GM18507 (cell line): ENCODE results near the gene COL17A1.

Experiments used
- DNase-seq: peaks from one replicate; pipeline ENCODE4 v3.0.0; 2011; ENCODE audit warnings: low read depth; ENCODE audit not compliant: insufficient read length; ENCODE audit errors: extremely low spot score
- FAIRE-seq: peaks from 2 replicates; lab custom pipeline; 2011; peaks lifted over from hg19 to GRCh38; lab: Jason Lieb, UNC

The COL17A1 gene

DNA sequence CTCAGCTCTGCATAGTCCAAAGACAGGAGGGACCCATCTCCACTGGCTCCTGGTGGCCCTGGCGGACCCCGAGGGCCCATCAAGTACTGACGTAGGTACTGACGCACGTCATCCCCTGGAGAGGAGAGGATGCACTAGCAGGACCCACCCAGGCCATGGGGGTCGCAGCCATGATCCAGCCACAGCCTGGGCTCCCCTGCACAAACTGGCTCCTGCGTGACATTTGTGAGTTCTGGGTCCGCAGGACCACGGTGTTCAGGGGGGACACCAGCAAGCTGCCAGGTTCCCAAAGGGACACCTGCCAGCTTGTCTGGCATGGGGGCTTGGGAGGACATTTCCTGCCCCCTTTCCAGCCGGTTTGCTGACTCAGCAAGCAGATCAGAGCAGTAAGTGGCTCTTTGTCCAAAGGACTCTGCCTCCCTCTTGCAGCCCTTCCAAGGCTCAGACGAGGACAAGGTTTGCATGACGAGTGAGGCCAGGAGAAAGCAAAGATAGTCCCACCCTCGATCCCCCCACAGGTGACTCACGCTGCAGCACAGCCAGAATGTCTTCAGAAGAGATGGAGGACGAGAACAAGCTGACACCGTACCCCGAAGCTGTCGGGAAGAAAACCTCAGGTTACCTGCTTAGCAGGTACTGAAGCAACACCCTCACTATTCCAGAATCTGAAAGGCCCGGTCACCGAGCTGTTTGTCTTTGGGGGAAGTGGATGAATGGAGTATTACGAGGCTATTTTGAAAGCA, 49.0 kb downstream of the COL17A1 start:
- no peak for DNase-seq
- no peak for FAIRE-seq

- DNase-seq: no peak
- peak; percentile 55 for FAIRE-seq
These were observed 49.7 kb downstream of the COL17A1 start for GRCh38 chr10:104036069-104036384.

- no peak for DNase-seq
- FAIRE-seq: no peak
These were observed 50.2 kb downstream of the COL17A1 start for GRCh38 chr10:104035194-104036068.

DNA sequence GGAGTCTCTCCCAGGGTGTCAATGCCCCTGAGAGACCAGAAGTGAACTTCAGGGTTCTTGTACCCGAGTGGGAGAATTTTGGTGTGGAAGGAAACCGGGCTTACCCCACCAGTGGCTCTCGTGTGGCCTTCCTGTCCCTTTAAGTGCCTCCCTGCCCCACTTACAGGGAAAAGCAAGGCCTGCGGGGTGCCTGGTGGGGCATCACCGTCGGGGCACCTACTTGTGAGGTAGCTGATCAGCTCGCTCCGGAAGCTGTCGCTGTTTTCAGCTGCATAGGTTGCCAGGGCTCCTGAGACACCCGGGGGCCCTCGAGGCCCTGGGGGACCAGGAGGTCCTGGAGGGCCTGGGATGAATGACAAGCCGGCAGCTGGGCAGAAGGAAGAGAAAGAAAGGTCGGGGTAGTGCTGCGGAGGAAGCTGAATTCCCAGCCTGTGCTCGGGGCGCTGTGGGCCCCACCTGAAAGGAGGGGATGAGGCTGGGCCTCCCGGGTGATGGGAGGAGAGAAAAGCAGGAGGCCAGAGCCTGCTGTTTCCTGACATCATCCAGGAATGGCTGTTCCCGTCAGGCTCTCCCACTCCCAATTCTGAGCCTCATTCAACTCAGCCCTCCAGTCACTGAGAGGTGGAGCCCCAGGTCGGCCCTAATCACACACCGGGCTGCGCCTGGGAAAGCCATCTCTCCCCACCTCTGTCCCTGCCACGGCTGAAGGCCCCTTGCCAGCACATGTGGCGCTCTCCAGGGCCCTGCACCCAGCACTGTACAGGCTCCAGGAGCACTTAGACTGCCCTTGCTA, 51.1 kb downstream of the COL17A1 start:
- no peak for FAIRE-seq
- no peak for DNase-seq

DNA sequence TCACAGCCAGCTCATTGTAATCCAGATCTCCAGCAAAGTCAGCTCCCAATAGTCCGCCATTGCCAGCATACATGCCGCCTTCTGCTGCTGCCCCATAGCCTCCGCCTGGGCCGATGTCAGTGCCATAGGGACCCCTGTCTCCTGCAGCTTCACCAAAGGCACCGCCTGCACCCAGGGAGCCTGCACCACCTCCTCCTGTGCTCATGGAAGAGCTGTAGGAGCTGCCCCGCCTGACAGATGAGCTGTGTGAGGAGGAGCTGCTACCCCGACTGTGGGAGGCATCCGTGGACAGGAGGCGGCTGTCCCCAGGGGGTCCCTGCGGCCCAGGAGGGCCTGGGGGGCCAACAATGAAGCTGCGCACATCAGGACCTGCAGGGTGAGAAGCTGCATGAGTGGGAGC, 51.7 kb downstream of the COL17A1 start:
- FAIRE-seq: no peak
- DNase-seq: no peak

GRCh38 chr10:104033401-104033930, 52.2 kb downstream of the COL17A1 start:
- DNase-seq (no peak), FAIRE-seq (no peak)

GRCh38 chr10:104032144-104032775, 53.4 kb downstream of the COL17A1 start:
- FAIRE-seq (no peak), DNase-seq (no peak)

GRCh38 chr10:104031631-104032030, 54.0 kb downstream of the COL17A1 start:
- DNase-seq: no peak
- FAIRE-seq: no peak

GRCh38 chr10:104029521-104029860, 56.2 kb downstream of the COL17A1 start:
- no peak for DNase-seq
- FAIRE-seq: no peak

DNA sequence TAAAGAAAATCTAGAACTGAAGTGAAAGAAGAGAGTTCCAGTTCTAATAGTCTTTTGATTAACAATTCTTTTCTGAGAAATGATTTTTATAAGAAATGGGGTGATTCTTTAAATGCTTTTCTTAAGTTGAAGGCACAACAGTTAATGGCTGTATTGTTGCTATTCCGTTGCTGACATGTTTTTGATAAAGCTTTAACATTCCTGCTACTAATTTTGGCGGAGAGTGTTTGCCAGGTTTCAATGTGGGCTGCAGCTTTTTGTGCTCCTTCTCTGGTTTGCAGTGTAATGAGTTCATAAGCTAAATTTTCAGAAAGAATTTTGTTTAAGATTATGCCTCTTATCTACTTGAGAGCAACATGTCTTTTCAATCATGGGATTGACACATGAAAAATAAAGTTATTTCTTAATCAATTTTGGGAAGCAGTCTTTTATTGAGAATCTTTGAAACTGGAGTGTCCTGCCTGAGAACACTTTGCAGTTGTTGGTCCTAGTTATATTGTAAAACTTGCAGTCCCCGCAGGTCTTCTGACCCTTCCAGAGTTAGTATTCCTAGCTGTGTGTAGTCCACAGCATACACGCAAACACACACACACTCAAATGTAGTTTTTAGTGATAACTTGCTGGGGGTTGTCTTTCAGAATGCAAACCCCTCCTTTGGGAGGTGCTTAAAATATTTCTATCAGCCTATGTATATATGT, 56.7 kb downstream of the COL17A1 start:
- FAIRE-seq (no peak), DNase-seq (no peak)

DNA sequence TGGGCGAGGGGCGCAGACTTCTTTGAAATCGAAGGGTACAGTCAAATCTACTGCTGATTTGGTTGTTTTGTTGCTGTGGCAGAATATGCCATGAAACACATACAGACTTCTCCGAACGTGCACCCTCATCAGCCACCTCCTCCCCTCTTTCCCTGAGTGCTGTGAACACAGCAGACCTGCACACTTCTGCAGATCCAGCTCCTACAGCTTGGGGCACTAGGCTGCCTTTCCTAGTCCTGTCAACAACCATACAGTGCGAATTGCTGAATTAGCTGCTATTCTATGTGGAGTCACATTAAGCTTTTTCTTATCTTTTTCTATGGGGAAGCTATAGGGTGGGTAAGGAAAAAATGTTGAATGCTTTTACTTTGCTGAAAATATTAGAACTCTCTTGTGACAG, 57.5 kb downstream of the COL17A1 start:
- FAIRE-seq (no peak), DNase-seq (no peak)

- DNase-seq (no peak), FAIRE-seq (no peak)
These were observed 58.9 kb downstream of the COL17A1 start for GRCh38 chr10:104026762-104027161.

DNA sequence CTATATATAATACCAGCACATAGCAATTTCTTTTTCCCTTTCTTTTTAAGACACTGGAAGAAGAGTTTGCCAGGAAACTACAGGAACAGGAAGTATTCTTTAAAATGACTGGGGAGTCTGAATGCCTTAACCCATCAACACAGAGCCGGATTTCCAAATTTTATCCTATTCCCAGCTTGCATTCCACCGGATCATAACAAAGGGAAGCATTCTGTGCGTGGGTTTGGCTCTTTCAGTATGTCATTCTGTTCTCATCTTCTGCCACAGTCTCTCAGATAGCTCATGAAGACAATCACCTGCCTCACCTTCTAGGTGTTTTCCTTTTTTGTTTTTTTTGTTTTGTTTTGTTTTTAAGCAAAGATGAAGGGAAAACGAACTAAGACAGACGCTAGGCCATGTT, 60.2 kb downstream of the COL17A1 start:
- no peak for FAIRE-seq
- DNase-seq: no peak

- FAIRE-seq (no peak), DNase-seq (no peak)
These were observed 63.7 kb downstream of the COL17A1 start for GRCh38 chr10:104022026-104022425.

DNA sequence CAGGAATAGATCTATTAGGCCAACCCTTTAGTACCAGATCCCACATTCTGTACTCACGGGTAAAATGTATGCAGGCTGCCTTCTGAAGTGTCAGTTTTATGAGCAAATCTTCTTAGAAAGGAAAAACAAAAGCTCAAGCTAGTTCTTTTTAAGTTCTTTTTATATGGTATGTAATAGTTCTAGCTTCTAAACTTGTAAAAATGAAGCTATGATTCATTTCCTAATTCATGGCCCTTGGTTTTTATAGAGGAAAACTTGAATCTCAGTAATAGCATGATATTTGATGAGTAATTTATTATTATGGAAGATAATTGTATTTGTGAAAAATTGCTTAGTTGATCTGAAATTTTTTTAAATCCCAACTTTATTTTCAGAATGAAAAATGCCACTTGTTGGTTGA, 64.4 kb downstream of the COL17A1 start:
- DNase-seq (no peak), FAIRE-seq (no peak)

- FAIRE-seq: no peak
These were observed 65.7 kb downstream of the COL17A1 start for GRCh38 chr10:104020020-104020419.

DNA sequence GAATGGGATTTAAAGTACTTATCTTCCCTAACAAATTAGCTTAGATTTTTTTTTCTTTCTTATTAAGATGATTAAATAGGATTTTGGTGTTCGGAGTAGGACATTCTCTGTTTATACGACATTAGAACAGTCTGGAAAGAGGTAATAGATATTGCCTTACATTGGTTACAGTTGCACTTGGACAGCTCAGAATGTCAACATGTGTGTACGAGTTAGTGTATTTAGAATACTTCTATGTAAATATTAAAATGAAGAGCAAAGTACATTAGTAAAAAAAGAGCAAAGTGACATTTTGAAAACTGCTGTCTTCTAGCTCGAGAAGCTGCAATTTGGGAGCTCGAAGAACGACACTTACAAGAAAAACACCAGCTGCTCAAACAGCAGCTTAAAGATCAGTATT, 67.2 kb downstream of the COL17A1 start:
- DNase-seq (no peak), FAIRE-seq (no peak)

More at GRCh38 chr10:104020020-104020419, 65.7 kb downstream of the COL17A1 start:
- no peak for DNase-seq

- FAIRE-seq: no peak
These were observed 69.0 kb downstream of the COL17A1 start for GRCh38 chr10:104016661-104017060.

GRCh38 chr10:104014176-104014575, 71.5 kb downstream of the COL17A1 start:
- no peak for DNase-seq
- no peak for FAIRE-seq

More at GRCh38 chr10:104016661-104017060, 69.0 kb downstream of the COL17A1 start:
- no peak for DNase-seq
